Colonic mucosa (tissue), 4 donors: ENCODE results near the gene PDK2. TPM values are rescaled to one million over a fixed set of nuclear protein-coding genes. Genes with fewer than 3 reads are reported as not detected.

Source experiments
- DNase-seq: peaks from one replicate; pipeline ENCODE4 v3.0.0-alpha.2; 2020
- H3K27ac ChIP-seq: fragments of 200-600 bp; one replicate; pipeline ENCODE4 v1.8.0; 2021
- H3K27me3 ChIP-seq: fragments of 200-600 bp; one replicate; pipeline ENCODE4 v1.8.0; 2021
- H3K36me3 ChIP-seq: fragments of 200-600 bp; one replicate; pipeline ENCODE4 v1.8.0; 2021
- H3K4me1 ChIP-seq: fragments of 200-600 bp; one replicate; pipeline ENCODE4 v1.8.0; 2021; ENCODE audit warnings: mild to moderate bottlenecking
- H3K4me3 ChIP-seq: fragments of 200-600 bp; one replicate; pipeline ENCODE4 v1.8.0; 2021
- H3K9ac ChIP-seq, 2 donors: one replicate each; pipeline ENCODE4 v1.7.0; 2013; ENCODE audit warnings: control low read depth in 2 of 2, low read depth in 2 of 2, low read length in 2 of 2
- H3K9me3 ChIP-seq: fragments of 200-600 bp; one replicate; pipeline ENCODE4 v1.8.0; 2021
- CTCF ChIP-seq: fragments of 200-600 bp; IDR thresholded peaks from one replicate; pipeline ENCODE4 v1.8.0; 2022; ENCODE audit warnings: antibody characterized with exemption, mild to moderate bottlenecking
- intact Hi-C: fragments of 100-400 bp; cut with DNase I; formaldehyde crosslinking; loops from one replicate; pipeline ENCODE4 v1.14.1; 2022
- total RNA-seq, 2 donors: library from RNA; stranded (reverse); fragmentation: NEBNext Ultra II Directional in 1 of 2; extraction: Animal tissue kit (Norgen Biotek cat#: 25700) in 1 of 2; gene quantifications; one replicate each; pipeline ENCODE4 v1.2.1, GENCODE V29; 2021
- donor health status: healthy.
- donor health status: DM: no; HTN: no; CAD: no.
- donor health status: DM: no; HTN: no; CAD: no.

The PDK2 gene
- total RNA-seq, 2 donors from 2014 or later = 48.8 to 56.4 TPM

- TF ChIP-seq CTCF = no peak
- peaks cover 5% of the 10 kb centered on the region for H3K4me1 ChIP-seq
- H3K9ac ChIP-seq = no peak overlapping the region
- no peak overlapping the region for H3K4me3 ChIP-seq
- H3K36me3 ChIP-seq = no peaks in the 10 kb centered on the region
- no peaks in the 10 kb centered on the region for H3K9me3 ChIP-seq
- no peak for DNase-seq
- H3K27me3 ChIP-seq = no peaks in the 10 kb centered on the region
- intact Hi-C loops = no loop called here
- no peak overlapping the region for H3K27ac ChIP-seq
These were observed 62.7 kb downstream of the PDK2 start for GRCh38 chr17:50157891-50158290.

GRCh38 chr17:50161023-50161910 is 66.1 kb downstream of the PDK2 start:
- intact Hi-C loops = no loop called here
- H3K4me3 ChIP-seq = peak overlapping the region; percentile 35
- DNase-seq = peak; percentile 93
- no peaks in the 10 kb centered on the region for H3K36me3 ChIP-seq
- peak; percentile 86 for TF ChIP-seq CTCF
- peaks cover 5% of the 10 kb centered on the region for H3K4me1 ChIP-seq
- H3K9me3 ChIP-seq = no peaks in the 10 kb centered on the region
- no peaks in the 10 kb centered on the region for H3K27me3 ChIP-seq
- H3K27ac ChIP-seq = peak overlapping the region; percentile 10
- peak overlapping the region; percentile 57 to 81 for H3K9ac ChIP-seq

Other genes with a start within 250 kb of the PDK2 start
- not detected for gene TAC4, start 247.3 kb upstream of the PDK2 start, total RNA-seq
- under 1 TPM in 1 of 2 donors, not detected in 1; 0.49 TPM for gene DLX4, start 126.2 kb upstream of the PDK2 start, total RNA-seq
- gene DLX3, start 100.1 kb upstream of the PDK2 start, total RNA-seq = under 1 TPM in 1 of 2 donors, not detected in 1; 0.21 TPM
- gene ITGA3, start 39.2 kb upstream of the PDK2 start, total RNA-seq = 100 to 1,000 TPM; 111 to 116 TPM
- gene SAMD14, start 34.8 kb downstream of the PDK2 start, total RNA-seq = 1 to 10 TPM in 1 of 2 donors, under 1 TPM in 1; 0.77 to 2.3 TPM
- 10 to 100 TPM; 36.6 to 43.2 TPM for gene PPP1R9B, start 55.3 kb downstream of the PDK2 start, total RNA-seq
- 1 to 10 TPM in 1 of 2 donors, under 1 TPM in 1; 0.89 to 5.5 TPM for gene SGCA, start 70.7 kb downstream of the PDK2 start, total RNA-seq
- 100 to 1,000 TPM in 1 of 2 donors, 10 to 100 TPM in 1; 74.7 to 127 TPM for gene COL1A1, start 106.3 kb downstream of the PDK2 start, total RNA-seq
- gene TMEM92, start 179.1 kb downstream of the PDK2 start, total RNA-seq = 10 to 100 TPM; 11.1 to 18.5 TPM